Measurements from ENCODE around the gene PRR19. TPM values are rescaled to one million over a fixed set of nuclear protein-coding genes. Genes with fewer than 3 reads are reported as not detected.

PRR19 gene
- total and polyA plus RNA-seq, 10 donors, result 0.33 to 1.2 (median 0.54) TPM; not detected in 2

- 85 to 96% (median 91%) methylated on average over 6 of the region's 6 CpGs for WGBS, 5 donors
- Histone ChIP-seq H3K36me3 (peaks cover 0 to 82% (median 14%) of the 10 kb centered on the region in 6 donors), H3K9me3 (no peaks in the 10 kb centered on the region), H3K27me3 (replicated peaks in 1 of 7) (no peaks in the 10 kb centered on the region), H3K4me3 (no peak overlapping the region), H3K27ac (no peak overlapping the region), H3K4me1 (peaks cover 0 to 11% (median 0%) of the 10 kb centered on the region in 6 donors)
- no peak for DNase-seq
- intact Hi-C loops (cut with DNase I; ENCODE audit: low total_unique reads), result no loop called here
- TF ChIP-seq POLR2A (IDR thresholded peaks at IDR 0.05) (no peak), CTCF (IDR thresholded peaks at IDR 0.05 in 8 of 11, conservative IDR thresholded peaks at IDR 0.05 in 3 of 11) (no peak), POLR2AphosphoS5 (IDR thresholded peaks at IDR 0.05) (no peak)
Observed at GRCh38 chr19:42345191-42345812, 43.4 kb downstream of the PRR19 start.

GRCh38 chr19:42348211-42348610 lies 46.3 kb downstream of the PRR19 start:
- Histone ChIP-seq H3K36me3 (peaks cover 0 to 92% (median 16%) of the 10 kb centered on the region in 6 donors), H3K4me1 (peaks cover 0 to 11% (median 0%) of the 10 kb centered on the region in 6 donors), H3K9me3 (no peaks in the 10 kb centered on the region), H3K27me3 (replicated peaks in 1 of 7) (no peaks in the 10 kb centered on the region), H3K27ac (no peak overlapping the region), H3K4me3 (no peak overlapping the region)
- 93 to 99% (median 97%) methylated on average over 14 of the region's 14 CpGs for WGBS, 5 donors
- DNase-seq, result no peak
- TF ChIP-seq POLR2AphosphoS5 (IDR thresholded peaks at IDR 0.05), result no peak
- TF ChIP-seq CTCF (IDR thresholded peaks at IDR 0.05 in 8 of 11, conservative IDR thresholded peaks at IDR 0.05 in 3 of 11), result no peak
- intact Hi-C loops (cut with DNase I; ENCODE audit: low total_unique reads), result no loop called here

GRCh38 chr19:42349378-42350107 lies 47.6 kb downstream of the PRR19 start:
- no peaks in the 10 kb centered on the region for H3K9me3 ChIP-seq
- no peak overlapping the region for H3K27ac ChIP-seq
- intact Hi-C loops (cut with DNase I; ENCODE audit: low total_unique reads), result no loop called here
- no peaks in the 10 kb centered on the region for H3K27me3 ChIP-seq (replicated peaks in 1 of 7)
- DNase-seq, result no peak
- no peak overlapping the region for H3K4me3 ChIP-seq
- TF ChIP-seq CTCF (IDR thresholded peaks at IDR 0.05 in 8 of 11, conservative IDR thresholded peaks at IDR 0.05 in 3 of 11) (no peak), POLR2A (IDR thresholded peaks at IDR 0.05) (no peak), POLR2AphosphoS5 (IDR thresholded peaks at IDR 0.05) (no peak)
- H3K36me3 ChIP-seq, result peaks cover 0 to 92% (median 19%) of the 10 kb centered on the region in 6 donors
- 92 to 98% (median 96%) methylated on average over 12 to 14 of the region's 14 CpGs for WGBS, 5 donors
- H3K4me1 ChIP-seq, result peaks cover 0 to 11% (median 0%) of the 10 kb centered on the region in 6 donors

- DNase-seq, result no peak
- H3K4me3 ChIP-seq, result no peak overlapping the region
- no peaks in the 10 kb centered on the region for H3K9me3 ChIP-seq
- peaks cover 0 to 92% (median 17%) of the 10 kb centered on the region in 6 donors for H3K36me3 ChIP-seq
- no peak overlapping the region for H3K27ac ChIP-seq
- no peaks in the 10 kb centered on the region for H3K27me3 ChIP-seq (replicated peaks in 1 of 7)
- 85 to 94% (median 91%) methylated on average over 3 of the region's 3 CpGs for WGBS, 5 donors
- no peak for TF ChIP-seq POLR2AphosphoS5 (IDR thresholded peaks at IDR 0.05)
- TF ChIP-seq POLR2A (IDR thresholded peaks at IDR 0.05), result no peak
- no peak for TF ChIP-seq CTCF (IDR thresholded peaks at IDR 0.05 in 8 of 11, conservative IDR thresholded peaks at IDR 0.05 in 3 of 11)
- H3K4me1 ChIP-seq, result peaks cover 0 to 11% (median 0%) of the 10 kb centered on the region in 6 donors
- intact Hi-C loops (cut with DNase I; ENCODE audit: low total_unique reads), result no loop called here
Observed at GRCh38 chr19:42350417-42350816, 48.5 kb downstream of the PRR19 start.
